MCF 10A (cell line): ENCODE results near the gene PDE4D. TPM values are rescaled to one million over a fixed set of nuclear protein-coding genes. Genes with fewer than 3 reads are reported as not detected.
A peak's percentile ranks its signal among the peaks of the same experiment; 100 is the strongest.

Experiments
- BruUV-seq: library from RNA; stranded (reverse); fragments of 400-500 nt; replicated peaks from 2 replicates; lab custom pipeline; 2021; lab: Mats Ljungman, UMichigan
- CTCF ChIA-PET: fragments of 300-600 bp; sonication (Branson Sonifier 250); formaldehyde crosslinking; extraction: SDS; loops from one replicate; lab custom pipeline; 2021; ENCODE audit warnings: antibody characterized with exemption, inconsistent platforms; lab: Yijun Ruan, JAX
- POLR2A ChIA-PET: fragments of 300-600, 350-650 bp; sonication (Branson Sonifier 250); formaldehyde crosslinking; extraction: SDS; loops from one replicate; lab custom pipeline; 2020; ENCODE audit warnings: antibody characterized with exemption, inconsistent platforms; lab: Yijun Ruan, JAX
- DNase-seq: peaks from one replicate; pipeline ENCODE4 v3.0.0-alpha.2; 2018; ENCODE audit not compliant: unreplicated experiment
- H3K27ac Mint-ChIP-seq: one replicate; pipeline ENCODE4 v1.8.0; 2022; ENCODE audit warnings: mild to moderate bottlenecking, low read depth, mixed read lengths; ENCODE audit not compliant: unreplicated experiment
- H3K27me3 Mint-ChIP-seq: one replicate; pipeline ENCODE4 v1.8.0; 2022; ENCODE audit warnings: mixed read lengths; ENCODE audit not compliant: insufficient read depth, unreplicated experiment
- H3K36me3 Mint-ChIP-seq: one replicate; pipeline ENCODE4 v1.8.0; 2022; ENCODE audit warnings: mild to moderate bottlenecking, moderate library complexity, mixed read lengths; ENCODE audit not compliant: insufficient read depth, unreplicated experiment
- H3K4me1 Mint-ChIP-seq: one replicate; pipeline ENCODE4 v1.8.0; 2022; ENCODE audit warnings: mixed read lengths; ENCODE audit not compliant: insufficient read depth, unreplicated experiment
- H3K4me3 Mint-ChIP-seq: one replicate; pipeline ENCODE4 v1.8.0; 2022; ENCODE audit warnings: mild to moderate bottlenecking, moderate library complexity, mixed read lengths; ENCODE audit not compliant: unreplicated experiment
- H3K9me3 Mint-ChIP-seq: one replicate; pipeline ENCODE4 v1.8.0; 2022; ENCODE audit warnings: mixed read lengths; ENCODE audit not compliant: unreplicated experiment
- intact Hi-C: fragments of 100-400 bp; cut with micrococcal nuclease; formaldehyde crosslinking; loops from 2 replicates; pipeline ENCODE4 v1.14.1; 2022
- total RNA-seq: library from RNA; stranded (reverse); gene quantifications from 2 replicates; pipeline ENCODE4 v1.2.3, GENCODE V29; 2022
- TF ChIP-seq, protein P1 (sequence below): fragments of 200-600 bp; IDR thresholded peaks from one replicate; pipeline ENCODE4 v1.8.0; 2022; ENCODE audit warnings: antibody characterized with exemption, mild to moderate bottlenecking; ENCODE audit not compliant: unreplicated experiment

PDE4D gene
- total RNA-seq, 1 experiment from 2014 or later = 85.0 TPM

DNA sequence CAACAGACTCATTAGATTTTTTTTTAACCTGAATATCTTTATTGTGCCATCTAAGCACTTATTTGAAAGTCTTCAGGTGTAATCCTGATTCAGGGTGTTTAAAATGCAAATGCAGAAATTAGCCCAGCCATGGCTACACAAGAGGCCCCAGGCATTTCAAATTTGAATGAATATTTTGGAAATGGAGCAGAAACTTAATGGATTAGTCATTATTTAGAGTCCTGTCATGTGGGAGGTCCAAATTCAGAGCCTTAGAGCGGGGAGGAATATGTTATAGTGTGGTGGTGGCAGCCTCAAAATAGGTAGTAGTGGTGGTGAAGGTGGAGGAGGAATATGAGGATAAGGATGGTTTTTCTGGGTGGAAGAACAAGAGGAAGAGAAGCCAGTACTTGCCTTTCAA is 743.7 kb downstream of the PDE4D start:
- no TSS peak for BruUV-seq
- Mint-ChIP-seq H3K27me3 (no peaks in the 10 kb centered on the region), H3K36me3 (peaks cover 7% of the 10 kb centered on the region), H3K27ac (peak overlapping the region; percentile 29), H3K9me3 (no peaks in the 10 kb centered on the region), H3K4me3 (no peak overlapping the region), H3K4me1 (peaks cover 5% of the 10 kb centered on the region)
- ChIA-PET CTCF (interaction anchor here (0.6 to 1.2 kb wide), 3 partner anchors 11 to 793 kb away, joined by 3 to 4 read pairs (median 3); no protein-coding TSS in a partner anchor), POLR2A (no interaction called here)
- no peak for DNase-seq
- TF ChIP-seq, protein P1, sequence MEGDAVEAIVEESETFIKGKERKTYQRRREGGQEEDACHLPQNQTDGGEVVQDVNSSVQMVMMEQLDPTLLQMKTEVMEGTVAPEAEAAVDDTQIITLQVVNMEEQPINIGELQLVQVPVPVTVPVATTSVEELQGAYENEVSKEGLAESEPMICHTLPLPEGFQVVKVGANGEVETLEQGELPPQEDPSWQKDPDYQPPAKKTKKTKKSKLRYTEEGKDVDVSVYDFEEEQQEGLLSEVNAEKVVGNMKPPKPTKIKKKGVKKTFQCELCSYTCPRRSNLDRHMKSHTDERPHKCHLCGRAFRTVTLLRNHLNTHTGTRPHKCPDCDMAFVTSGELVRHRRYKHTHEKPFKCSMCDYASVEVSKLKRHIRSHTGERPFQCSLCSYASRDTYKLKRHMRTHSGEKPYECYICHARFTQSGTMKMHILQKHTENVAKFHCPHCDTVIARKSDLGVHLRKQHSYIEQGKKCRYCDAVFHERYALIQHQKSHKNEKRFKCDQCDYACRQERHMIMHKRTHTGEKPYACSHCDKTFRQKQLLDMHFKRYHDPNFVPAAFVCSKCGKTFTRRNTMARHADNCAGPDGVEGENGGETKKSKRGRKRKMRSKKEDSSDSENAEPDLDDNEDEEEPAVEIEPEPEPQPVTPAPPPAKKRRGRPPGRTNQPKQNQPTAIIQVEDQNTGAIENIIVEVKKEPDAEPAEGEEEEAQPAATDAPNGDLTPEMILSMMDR = no peak
- intact Hi-C loops = no loop called here

DNA sequence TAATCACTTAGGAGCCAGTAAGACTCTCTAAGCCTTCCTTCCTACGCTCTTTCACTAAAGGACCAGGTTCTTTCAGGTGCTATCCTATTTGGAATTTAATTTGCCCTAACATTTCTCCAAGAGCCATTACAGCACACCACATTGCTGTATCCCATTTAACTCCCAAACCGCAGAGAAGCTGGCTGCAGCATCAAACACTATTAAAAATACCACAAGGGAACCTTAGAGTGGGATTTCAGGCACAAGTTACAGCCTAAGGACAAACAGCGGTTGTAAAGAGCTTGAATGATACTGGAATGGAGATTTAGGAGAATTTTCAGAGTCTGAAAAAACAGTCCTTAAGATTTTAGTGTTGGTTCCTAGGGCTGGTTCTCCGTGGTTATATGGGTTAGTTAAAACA is 744.3 kb downstream of the PDE4D start:
- Mint-ChIP-seq H3K27me3 (no peaks in the 10 kb centered on the region), H3K36me3 (peaks cover 11% of the 10 kb centered on the region), H3K27ac (no peak overlapping the region), H3K4me3 (no peak overlapping the region), H3K4me1 (peaks cover 5% of the 10 kb centered on the region), H3K9me3 (no peaks in the 10 kb centered on the region)
- TF ChIP-seq, protein P1 = no peak
- ChIA-PET POLR2A (no interaction called here), CTCF (interaction anchor here (0.6 kb wide), 1 partner anchor 10 kb away, joined by 3 read pairs; no protein-coding TSS in a partner anchor)
- DNase-seq = no peak
- intact Hi-C loops = no loop called here
- no TSS peak for BruUV-seq

DNA sequence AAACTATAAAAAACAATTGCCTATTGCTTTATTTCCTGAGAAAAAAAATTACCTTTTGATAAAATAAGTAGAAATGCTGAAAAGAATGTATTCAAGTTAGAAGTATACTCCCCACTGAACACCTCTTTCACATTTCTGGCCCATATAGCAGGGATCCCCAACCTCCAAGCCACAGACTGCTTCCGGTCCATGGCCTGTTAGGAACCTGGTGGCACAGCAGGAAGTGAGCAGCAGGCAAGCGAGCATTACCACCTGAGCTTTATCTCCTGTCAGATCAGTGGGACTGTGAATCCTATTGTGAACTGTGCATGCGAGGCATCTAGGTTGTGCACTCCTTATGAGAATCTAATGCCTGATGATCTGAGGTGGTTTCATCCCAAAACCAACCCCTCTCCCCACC is 746.8 kb downstream of the PDE4D start:
- no peak overlapping the region for H3K27ac Mint-ChIP-seq
- no peaks in the 10 kb centered on the region for H3K9me3 Mint-ChIP-seq
- no peak for DNase-seq
- intact Hi-C loops = no loop called here
- H3K4me3 Mint-ChIP-seq = no peak overlapping the region
- no peaks in the 10 kb centered on the region for H3K27me3 Mint-ChIP-seq
- POLR2A ChIA-PET = interaction anchor here (0.6 kb wide), 1 partner anchor 13 kb away, joined by 3 read pairs; no protein-coding TSS in a partner anchor
- H3K4me1 Mint-ChIP-seq = peaks cover 5% of the 10 kb centered on the region
- H3K36me3 Mint-ChIP-seq = peaks cover 22% of the 10 kb centered on the region
- TF ChIP-seq, protein P1 = no peak
- CTCF ChIA-PET = interaction anchor here (0.6 to 1.1 kb wide), 2 partner anchors 28 to 111 kb away, joined by 3 read pairs; no protein-coding TSS in a partner anchor
- BruUV-seq = no TSS peak

DNA sequence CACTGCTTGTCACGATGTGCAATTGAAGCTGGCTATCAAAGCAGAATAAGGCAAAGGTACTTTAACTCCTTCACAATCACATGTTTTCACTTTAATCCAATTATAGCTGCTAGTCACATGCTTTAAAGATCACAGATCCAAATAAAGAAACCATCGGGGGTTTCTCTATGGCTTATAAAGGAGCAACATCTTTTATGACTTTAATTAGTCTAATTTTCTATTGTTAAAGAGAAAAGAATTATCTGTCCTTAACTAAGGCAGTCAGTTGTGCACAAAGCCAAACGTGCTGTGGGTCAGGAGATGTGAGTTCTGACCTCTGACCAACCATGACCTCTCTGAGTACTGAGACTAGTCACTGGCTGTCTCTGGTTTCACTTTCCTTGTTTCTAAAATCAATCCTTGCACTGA is 749.6 kb downstream of the PDE4D start:
- Mint-ChIP-seq H3K4me3 (no peak overlapping the region), H3K27ac (no peak overlapping the region), H3K27me3 (no peaks in the 10 kb centered on the region), H3K9me3 (no peaks in the 10 kb centered on the region), H3K36me3 (peaks cover 14% of the 10 kb centered on the region), H3K4me1 (no peaks in the 10 kb centered on the region)
- ChIA-PET POLR2A (interaction anchor here (1.1 to 1.2 kb wide), 3 partner anchors 10 to 14 kb away, joined by 3 to 5 read pairs (median 3); no protein-coding TSS in a partner anchor), CTCF (interaction anchor here (1.2 kb wide), 1 partner anchor 10 kb away, joined by 3 read pairs; no protein-coding TSS in a partner anchor)
- DNase-seq = no peak
- no TSS peak for BruUV-seq
- TF ChIP-seq, protein P1 = no peak
- intact Hi-C loops = no loop called here
